ENCODE data around the gene ACSF3. TPM values are rescaled to one million over a fixed set of nuclear protein-coding genes. Genes with fewer than 3 reads are reported as not detected.

Gene ACSF3
- total RNA-seq, 4 donors from 2014 or later: 26.1 to 55.1 (median 32.5) TPM

DNA sequence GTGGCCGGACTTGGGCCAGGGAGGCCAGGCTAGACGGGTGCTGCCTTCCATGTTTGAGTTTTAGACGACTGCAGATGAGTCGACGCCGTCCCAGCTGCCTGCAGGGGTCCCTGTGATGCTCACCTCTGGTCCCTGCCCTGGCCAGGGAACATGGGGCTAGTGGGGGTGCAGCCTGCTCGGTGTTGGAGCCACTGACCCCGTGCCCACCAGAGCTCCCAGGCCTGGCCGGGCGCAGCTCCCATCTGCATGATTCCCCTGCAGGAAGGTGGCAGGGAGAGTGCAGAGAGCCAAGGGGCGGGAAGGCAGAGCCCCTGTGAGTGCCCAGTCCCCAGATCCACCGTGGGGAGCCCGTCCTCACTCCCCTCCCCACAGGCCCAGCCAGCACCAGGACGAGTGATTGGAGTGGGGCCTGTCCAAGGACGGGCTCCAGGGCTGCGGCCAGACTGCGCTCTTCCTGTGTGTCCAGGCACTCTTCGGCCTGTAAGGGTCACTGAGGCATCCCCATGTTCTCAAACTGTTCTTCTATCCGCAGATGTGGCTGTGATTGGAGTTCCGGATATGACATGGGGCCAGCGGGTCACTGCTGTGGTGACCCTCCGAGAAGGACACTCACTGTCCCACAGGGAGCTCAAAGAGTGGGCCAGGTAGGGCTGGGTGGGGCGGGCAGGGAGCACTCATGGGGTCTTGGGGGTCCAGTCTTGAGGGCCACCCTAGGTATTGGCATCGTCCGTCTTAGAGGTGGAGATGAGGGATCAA lies 51.9 kb downstream of the ACSF3 start:
- H3K36me3 ChIP-seq: peaks cover 65% of the 10 kb centered on the region
- H3K9me3 ChIP-seq: no peaks in the 10 kb centered on the region

DNA sequence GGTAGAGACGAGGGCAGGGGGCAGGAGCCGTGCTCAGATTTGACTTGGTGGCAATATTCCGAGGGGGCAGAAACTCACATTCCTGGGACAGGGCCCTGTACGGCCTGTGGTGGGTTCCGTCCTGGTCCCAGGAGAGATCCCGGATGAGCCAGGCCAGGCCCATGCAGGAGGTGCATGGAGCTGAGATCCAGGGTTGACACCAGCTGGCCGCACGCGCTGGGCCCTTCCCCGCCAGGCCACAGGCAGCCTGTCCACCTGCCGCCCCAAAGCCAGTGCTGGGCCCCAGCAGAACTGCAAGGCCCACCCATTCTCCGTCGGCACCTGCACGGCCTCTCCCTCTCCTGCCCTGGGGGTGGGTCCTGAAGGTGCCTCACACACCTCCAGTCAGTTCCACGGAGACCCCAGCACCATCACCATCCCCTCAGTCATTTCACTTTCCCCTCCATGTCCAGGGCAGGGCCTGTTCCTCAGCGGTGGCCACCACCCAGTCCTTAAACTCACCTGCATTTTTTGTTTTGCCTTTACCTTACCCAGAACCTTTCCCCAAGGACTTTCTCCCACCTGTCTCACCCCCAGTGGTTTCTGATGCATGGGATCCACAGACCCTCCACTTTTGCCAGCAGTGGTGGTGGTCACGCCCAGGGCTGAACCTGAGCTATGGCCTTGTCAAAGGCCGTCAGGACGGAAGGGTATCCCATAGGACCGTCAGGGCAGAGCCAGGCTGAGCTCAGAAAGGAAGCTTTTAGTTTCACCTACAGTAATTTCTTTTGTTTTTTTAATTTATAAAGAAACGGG lies 52.8 kb downstream of the ACSF3 start:
- WGBS: 94% methylated on average over 21 of the region's 21 CpGs
- Histone ChIP-seq H3K9me3 (no peaks in the 10 kb centered on the region), H3K4me1 (peaks cover 10% of the 10 kb centered on the region), H3K36me3 (peaks cover 65% of the 10 kb centered on the region), H3K27me3 (no peaks in the 10 kb centered on the region), H3K27ac (no peak overlapping the region), H3K4me3 (no peak overlapping the region)
- DNase-seq (ENCODE audit: low spot score in 2 of 2): no peak
- TF ChIP-seq, protein P1, sequence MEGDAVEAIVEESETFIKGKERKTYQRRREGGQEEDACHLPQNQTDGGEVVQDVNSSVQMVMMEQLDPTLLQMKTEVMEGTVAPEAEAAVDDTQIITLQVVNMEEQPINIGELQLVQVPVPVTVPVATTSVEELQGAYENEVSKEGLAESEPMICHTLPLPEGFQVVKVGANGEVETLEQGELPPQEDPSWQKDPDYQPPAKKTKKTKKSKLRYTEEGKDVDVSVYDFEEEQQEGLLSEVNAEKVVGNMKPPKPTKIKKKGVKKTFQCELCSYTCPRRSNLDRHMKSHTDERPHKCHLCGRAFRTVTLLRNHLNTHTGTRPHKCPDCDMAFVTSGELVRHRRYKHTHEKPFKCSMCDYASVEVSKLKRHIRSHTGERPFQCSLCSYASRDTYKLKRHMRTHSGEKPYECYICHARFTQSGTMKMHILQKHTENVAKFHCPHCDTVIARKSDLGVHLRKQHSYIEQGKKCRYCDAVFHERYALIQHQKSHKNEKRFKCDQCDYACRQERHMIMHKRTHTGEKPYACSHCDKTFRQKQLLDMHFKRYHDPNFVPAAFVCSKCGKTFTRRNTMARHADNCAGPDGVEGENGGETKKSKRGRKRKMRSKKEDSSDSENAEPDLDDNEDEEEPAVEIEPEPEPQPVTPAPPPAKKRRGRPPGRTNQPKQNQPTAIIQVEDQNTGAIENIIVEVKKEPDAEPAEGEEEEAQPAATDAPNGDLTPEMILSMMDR (IDR thresholded peaks at IDR 0.05): no peak
- TF ChIP-seq POLR2A (IDR thresholded peaks at IDR 0.05): no peak
- TF ChIP-seq POLR2AphosphoS5 (IDR thresholded peaks at IDR 0.05): no peak
- TF ChIP-seq EP300 (IDR thresholded peaks at IDR 0.05): no peak

More for the DNA sequence above, 51.9 kb downstream of the ACSF3 start:
- H3K27ac ChIP-seq: no peak overlapping the region
- no peak overlapping the region for H3K4me3 ChIP-seq
- no peak for DNase-seq (ENCODE audit: low spot score in 2 of 2)
- H3K27me3 ChIP-seq: no peaks in the 10 kb centered on the region
- WGBS: 99% methylated on average over 9 of the region's 25 CpGs
- H3K4me1 ChIP-seq: peaks cover 10% of the 10 kb centered on the region
- TF ChIP-seq POLR2AphosphoS5 (IDR thresholded peaks at IDR 0.05) (no peak), POLR2A (IDR thresholded peaks at IDR 0.05) (no peak)

DNA sequence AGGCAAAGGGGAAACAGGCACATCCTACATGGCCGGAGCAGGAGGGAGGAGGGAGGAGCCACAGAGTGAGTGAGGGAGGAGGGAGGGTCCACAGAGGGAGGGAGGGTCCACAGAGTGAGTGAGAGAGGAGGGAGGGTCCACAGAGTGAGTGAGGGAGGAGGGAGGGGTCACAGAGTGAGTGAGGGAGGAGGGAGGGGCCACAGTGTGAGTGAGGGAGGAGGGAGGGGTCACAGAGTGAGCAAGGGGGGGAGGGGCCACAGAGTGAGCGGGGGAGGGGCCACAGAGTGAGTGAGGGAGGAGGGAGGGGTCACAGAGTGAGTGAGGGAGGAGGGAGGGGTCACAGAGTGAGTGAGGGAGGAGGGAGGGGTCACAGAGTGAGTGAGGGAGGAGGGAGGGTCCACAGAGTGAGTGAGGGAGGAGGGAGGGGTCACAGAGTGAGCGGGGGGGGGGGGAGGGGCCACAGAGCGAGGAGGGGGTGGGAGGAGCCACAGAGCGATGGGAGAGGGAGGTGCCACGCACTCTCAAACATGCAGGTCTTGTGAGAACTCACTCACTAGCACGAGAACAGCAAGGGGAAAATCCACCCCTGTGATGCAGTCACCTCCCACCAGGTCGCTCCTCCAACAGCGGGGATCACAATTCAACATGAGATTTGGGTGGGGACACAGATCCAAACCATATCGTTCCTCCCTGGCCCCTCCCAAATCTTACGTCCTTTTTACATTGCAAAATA lies 53.6 kb downstream of the ACSF3 start:
- Histone ChIP-seq H3K36me3 (peaks cover 65% of the 10 kb centered on the region), H3K4me3 (no peak overlapping the region), H3K27ac (no peak overlapping the region), H3K4me1 (peaks cover 10% of the 10 kb centered on the region), H3K9me3 (no peaks in the 10 kb centered on the region), H3K27me3 (no peaks in the 10 kb centered on the region)
- WGBS: 86% methylated on average over 10 of the region's 11 CpGs
- no peak for TF ChIP-seq EP300 (IDR thresholded peaks at IDR 0.05)
- no peak for TF ChIP-seq POLR2A (IDR thresholded peaks at IDR 0.05)
- TF ChIP-seq, protein P1 (IDR thresholded peaks at IDR 0.05): no peak
- no peak for TF ChIP-seq POLR2AphosphoS5 (IDR thresholded peaks at IDR 0.05)
- DNase-seq (ENCODE audit: low spot score in 2 of 2): no peak

DNA sequence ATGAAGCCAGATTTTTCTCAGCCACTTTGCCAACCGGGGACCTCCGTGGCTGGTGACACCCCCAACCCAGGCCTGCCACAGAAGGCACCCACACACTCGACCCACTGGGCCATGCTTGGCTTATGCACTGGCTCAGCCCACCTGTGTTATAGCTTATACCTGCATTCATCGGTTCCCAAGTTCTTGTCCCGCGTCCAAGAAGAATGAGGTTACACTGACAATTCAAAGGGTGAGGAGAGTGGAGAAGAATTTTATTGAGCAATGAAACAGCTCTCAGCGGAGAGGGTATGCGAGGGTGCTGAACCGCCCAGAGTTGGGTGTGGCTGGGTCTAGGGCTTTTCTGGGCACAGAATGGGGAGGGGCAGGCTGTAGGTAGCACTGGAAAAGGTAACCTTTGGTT lies 55.7 kb downstream of the ACSF3 start:
- no peak for DNase-seq (ENCODE audit: low spot score in 2 of 2)
- peaks cover 48% of the 10 kb centered on the region for H3K36me3 ChIP-seq
- H3K4me1 ChIP-seq: peaks cover 23% of the 10 kb centered on the region
- H3K4me3 ChIP-seq: no peak overlapping the region
- H3K27me3 ChIP-seq: no peaks in the 10 kb centered on the region
- 89% methylated on average over 9 of the region's 9 CpGs for WGBS
- no peak for TF ChIP-seq POLR2A (IDR thresholded peaks at IDR 0.05)
- no peaks in the 10 kb centered on the region for H3K9me3 ChIP-seq
- no peak overlapping the region for H3K27ac ChIP-seq

DNA sequence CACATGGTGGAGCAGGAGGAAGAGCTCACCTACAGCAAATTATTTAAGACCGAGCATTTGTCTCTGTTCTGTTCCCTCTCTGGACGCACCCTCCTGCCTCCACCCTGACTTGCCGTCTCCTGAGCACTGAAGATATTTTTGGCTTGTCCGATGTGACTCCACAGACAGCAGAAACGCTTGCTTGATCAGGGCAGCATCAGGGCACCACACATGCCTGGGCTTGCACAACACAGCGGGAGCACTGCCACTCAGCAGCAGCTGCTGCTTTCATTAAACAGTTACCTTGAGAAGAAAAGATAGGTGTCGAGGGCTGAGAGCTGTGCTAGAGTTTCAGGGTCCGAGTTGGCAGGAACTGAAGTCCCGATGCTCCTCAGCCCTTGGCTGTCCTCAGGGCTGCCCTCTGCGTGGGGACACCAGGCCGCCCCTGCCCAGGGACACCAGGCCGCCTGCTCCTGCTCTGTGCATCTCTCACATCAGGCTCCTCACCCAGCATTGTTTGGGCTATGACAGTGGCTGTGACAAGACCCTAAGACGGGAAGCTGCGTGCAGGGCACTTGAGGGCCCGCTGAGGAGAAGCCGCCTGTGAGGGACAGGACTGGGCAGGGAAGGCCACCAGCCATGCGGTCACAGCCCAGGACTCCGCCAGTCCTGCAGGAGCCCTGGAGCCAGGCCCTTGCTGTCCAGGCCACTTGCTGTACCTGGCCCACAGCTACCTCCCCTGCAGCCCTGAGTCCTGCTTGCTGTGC lies 56.6 kb downstream of the ACSF3 start:
- no peak for TF ChIP-seq POLR2AphosphoS5 (IDR thresholded peaks at IDR 0.05)
- no peak for TF ChIP-seq EP300 (IDR thresholded peaks at IDR 0.05)
- TF ChIP-seq POLR2A (IDR thresholded peaks at IDR 0.05): no peak
- TF ChIP-seq, protein P1 (IDR thresholded peaks at IDR 0.05): no peak
- Histone ChIP-seq H3K27ac (no peak overlapping the region), H3K27me3 (no peaks in the 10 kb centered on the region), H3K36me3 (peaks cover 45% of the 10 kb centered on the region), H3K4me3 (no peak overlapping the region), H3K4me1 (peaks cover 32% of the 10 kb centered on the region), H3K9me3 (no peaks in the 10 kb centered on the region)
- 79% methylated on average over 11 of the region's 18 CpGs for WGBS
- DNase-seq (ENCODE audit: low spot score in 2 of 2): no peak
